Prostate gland (tissue), 2 donors: ENCODE results near the gene DERL3.

Experiments used
- POLR2A ChIP-seq: fragments of 450-650 bp; IDR thresholded peaks from one replicate; pipeline ENCODE4 v1.6.1; 2016; ENCODE audit warnings: antibody characterized with exemption, mild to moderate bottlenecking
- POLR2AphosphoS5 ChIP-seq: sonication (generic); formaldehyde crosslinking; IDR thresholded peaks from one replicate; pipeline ENCODE4 v1.6.1; 2017; ENCODE audit warnings: antibody characterized with exemption
- TF ChIP-seq, protein P1 (sequence below), 4 experiments: fragments of 200-600 bp in 2 of 4; fragments of 450-650 bp in 2 of 4; sonication (generic) in 2 of 4; IDR thresholded peaks; 1 replicate in 3 of 4; 2 replicates in 1 of 4; pipeline ENCODE4 v1.5.1; 2016 to 2019; ENCODE audit warnings: antibody characterized with exemption in 4 of 4, mild to moderate bottlenecking in 2 of 4, moderate library complexity in 2 of 4

GRCh38 chr22:23826510-23827350 lies 12.1 kb downstream of the DERL3 start:
- TF ChIP-seq POLR2A (no peak), POLR2AphosphoS5 (no peak)
- TF ChIP-seq, protein P1, sequence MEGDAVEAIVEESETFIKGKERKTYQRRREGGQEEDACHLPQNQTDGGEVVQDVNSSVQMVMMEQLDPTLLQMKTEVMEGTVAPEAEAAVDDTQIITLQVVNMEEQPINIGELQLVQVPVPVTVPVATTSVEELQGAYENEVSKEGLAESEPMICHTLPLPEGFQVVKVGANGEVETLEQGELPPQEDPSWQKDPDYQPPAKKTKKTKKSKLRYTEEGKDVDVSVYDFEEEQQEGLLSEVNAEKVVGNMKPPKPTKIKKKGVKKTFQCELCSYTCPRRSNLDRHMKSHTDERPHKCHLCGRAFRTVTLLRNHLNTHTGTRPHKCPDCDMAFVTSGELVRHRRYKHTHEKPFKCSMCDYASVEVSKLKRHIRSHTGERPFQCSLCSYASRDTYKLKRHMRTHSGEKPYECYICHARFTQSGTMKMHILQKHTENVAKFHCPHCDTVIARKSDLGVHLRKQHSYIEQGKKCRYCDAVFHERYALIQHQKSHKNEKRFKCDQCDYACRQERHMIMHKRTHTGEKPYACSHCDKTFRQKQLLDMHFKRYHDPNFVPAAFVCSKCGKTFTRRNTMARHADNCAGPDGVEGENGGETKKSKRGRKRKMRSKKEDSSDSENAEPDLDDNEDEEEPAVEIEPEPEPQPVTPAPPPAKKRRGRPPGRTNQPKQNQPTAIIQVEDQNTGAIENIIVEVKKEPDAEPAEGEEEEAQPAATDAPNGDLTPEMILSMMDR (IDR thresholded peaks at IDR 0.05): no peak
